IMR-90 (cell line): Measurements from ENCODE around the gene PPP6R3. TPM values are rescaled to one million over a fixed set of nuclear protein-coding genes. Genes with fewer than 3 reads are reported as not detected.

ENCODE experiments used
- ATAC-seq: fragments of 200-7000 bp; cut with Tn5 transposase; 2 replicates; pipeline ENCODE4 v1.9.1; 2020; ENCODE audit warnings: low read depth, mild to moderate bottlenecking, moderate library complexity
- BruUV-seq: library from RNA; stranded (reverse); fragments of 400-500 nt; replicated peaks from 2 replicates; lab custom pipeline; 2021; lab: Mats Ljungman, UMichigan
- CTCF ChIA-PET: fragments of 300-600 bp; formaldehyde crosslinking; extraction: SDS; loops from one replicate; lab custom pipeline; 2021; ENCODE audit warnings: antibody characterized with exemption; lab: Yijun Ruan, JAX
- POLR2A ChIA-PET: fragments of 300-600 bp; sonication (Branson Sonifier 250); formaldehyde crosslinking; loops from one replicate; lab custom pipeline; 2022; ENCODE audit warnings: antibody characterized with exemption; ENCODE audit not compliant: unreplicated experiment; lab: Charles Lee
- DNase-seq: peaks from one replicate; pipeline ENCODE4 v3.0.0; 2013
- H2AFZ ChIP-seq: replicated peaks from 2 replicates; pipeline ENCODE3; 2013; ENCODE audit warnings: low read length, mild to moderate bottlenecking; ENCODE audit not compliant: poor library complexity
- H2AK5ac ChIP-seq: 2 replicates; pipeline ENCODE4 v1.6.1; 2013; ENCODE audit warnings: low read depth, low read length, inconsistent platforms
- H2AK9ac ChIP-seq: replicated peaks from 2 replicates; pipeline ENCODE3; 2013; ENCODE audit warnings: mild to moderate bottlenecking, low read depth, low read length, moderate library complexity; ENCODE audit not compliant: poor library complexity
- H2BK120ac ChIP-seq: 2 replicates; pipeline ENCODE4 v1.6.1; 2013; ENCODE audit warnings: low read depth, low read length, inconsistent platforms
- H2BK15ac ChIP-seq: 3 replicates; pipeline ENCODE4 v1.6.1; 2013; ENCODE audit warnings: low read depth, low read length, inconsistent platforms
- H2BK20ac ChIP-seq: 2 replicates; pipeline ENCODE4 v1.6.1; 2013; ENCODE audit warnings: low read depth, mild to moderate bottlenecking, inconsistent platforms, low read length, moderate library complexity
- H2BK5ac ChIP-seq: 2 replicates; pipeline ENCODE4 v1.6.1; 2013; ENCODE audit warnings: mild to moderate bottlenecking, low read depth, low read length, inconsistent platforms; ENCODE audit not compliant: poor library complexity, severe bottlenecking
- H3K14ac ChIP-seq: replicated peaks from 2 replicates; pipeline ENCODE4 v1.6.1; 2013; ENCODE audit warnings: low read depth, low read length, inconsistent platforms
- H3K18ac ChIP-seq: 2 replicates; pipeline ENCODE4 v1.6.1; 2013; ENCODE audit warnings: low read depth, low read length, control low read depth
- H3K23ac ChIP-seq: 2 replicates; pipeline ENCODE4 v1.6.1; 2013; ENCODE audit warnings: low read depth, low read length, inconsistent platforms
- H3K27ac ChIP-seq: 2 replicates; pipeline ENCODE4 v1.5.1; 2013; ENCODE audit warnings: mild to moderate bottlenecking, control low read depth, low read length; ENCODE audit not compliant: insufficient read depth
- H3K27me3 ChIP-seq: 2 replicates; pipeline ENCODE4 v1.6.1; 2013; ENCODE audit warnings: low read length; ENCODE audit not compliant: control insufficient read depth, insufficient read depth
- H3K36me3 ChIP-seq: 2 replicates; pipeline ENCODE4 v1.6.1; 2013; ENCODE audit warnings: low read length, mixed read lengths; ENCODE audit not compliant: control insufficient read depth, insufficient read depth
- H3K4ac ChIP-seq: 2 replicates; pipeline ENCODE4 v1.6.1; 2013; ENCODE audit warnings: low read depth, low read length, inconsistent platforms
- H3K4me1 ChIP-seq: 2 replicates; pipeline ENCODE4 v1.6.1; 2013; ENCODE audit warnings: low read length, mixed read lengths; ENCODE audit not compliant: control insufficient read depth, insufficient read depth
- H3K4me2 ChIP-seq: 2 replicates; pipeline ENCODE4 v1.6.1; 2013; ENCODE audit warnings: low read depth, mild to moderate bottlenecking, control low read depth, low read length, moderate library complexity
- H3K4me3 ChIP-seq: 2 replicates; pipeline ENCODE4 v1.5.1; 2013; ENCODE audit warnings: low read depth, mild to moderate bottlenecking, control low read depth, low read length, moderate library complexity; ENCODE audit not compliant: insufficient read depth
- H3K56ac ChIP-seq: 2 replicates; pipeline ENCODE4 v1.6.1; 2013; ENCODE audit warnings: low read length, inconsistent platforms; ENCODE audit not compliant: insufficient read depth; ENCODE audit errors: extremely low read depth
- H3K79me1 ChIP-seq, 2 experiments: 2 replicates each; pipeline ENCODE4 v1.6.1; 2013; ENCODE audit warnings: low read length in 2 of 2, inconsistent platforms in 1 of 2, low read depth in 1 of 2
- H3K9ac ChIP-seq: 2 replicates; pipeline ENCODE4 v1.6.1; 2013; ENCODE audit warnings: low read depth, low read length, control low read depth
- H3K9me1 ChIP-seq: 2 replicates; pipeline ENCODE4 v1.6.1; 2013; ENCODE audit warnings: low read length, inconsistent platforms; ENCODE audit not compliant: insufficient read depth
- H3K9me3 ChIP-seq: 2 replicates; pipeline ENCODE4 v1.6.1; 2013; ENCODE audit warnings: low read length; ENCODE audit not compliant: control insufficient read depth, insufficient read depth
- H4K20me1 ChIP-seq: 2 replicates; pipeline ENCODE4 v1.6.1; 2013; ENCODE audit warnings: low read length, inconsistent platforms; ENCODE audit not compliant: insufficient read depth
- H4K5ac ChIP-seq: 2 replicates; pipeline ENCODE4 v1.6.1; 2013; ENCODE audit warnings: mild to moderate bottlenecking, low read depth, low read length, control low read depth
- H4K8ac ChIP-seq, 2 experiments: 2 replicates each; pipeline ENCODE4 v1.6.1; 2013; ENCODE audit warnings: low read depth in 2 of 2, low read length in 2 of 2, control low read depth in 1 of 2, inconsistent platforms in 1 of 2
- H4K91ac ChIP-seq: 2 replicates; pipeline ENCODE4 v1.6.1; 2013; ENCODE audit warnings: low read depth, low read length, inconsistent platforms; ENCODE audit not compliant: insufficient read depth
- CEBPB ChIP-seq: IDR thresholded peaks from 2 replicates; pipeline ENCODE4 v1.6.1; 2012; ENCODE audit warnings: low read depth, low read length, improper control_type of control experiment
- CHD1 ChIP-seq: IDR thresholded peaks from 2 replicates; pipeline ENCODE4 v1.6.1; 2012; ENCODE audit warnings: low read depth, low read length, improper control_type of control experiment
- CTCF ChIP-seq: conservative IDR thresholded peaks from 2 replicates; pipeline ENCODE4 v1.5.1; 2012; ENCODE audit warnings: mild to moderate bottlenecking, low read depth, low read length, improper control_type of control experiment
- ELK1 ChIP-seq: fragments of 150-350 bp; IDR thresholded peaks from 2 replicates; pipeline ENCODE4 v1.6.1; 2016; ENCODE audit warnings: low read depth, mild to moderate bottlenecking, low read length, moderate library complexity, borderline replicate concordance
- FOS ChIP-seq: fragments of 150-350 bp; IDR thresholded peaks from 2 replicates; pipeline ENCODE4 v1.6.1; 2016; ENCODE audit warnings: low read depth, low read length
- MAFK ChIP-seq: IDR thresholded peaks from 2 replicates; pipeline ENCODE4 v1.6.1; 2012; ENCODE audit warnings: low read depth, low read length, improper control_type of control experiment
- MAZ ChIP-seq: IDR thresholded peaks from 2 replicates; pipeline ENCODE4 v1.6.1; 2012; ENCODE audit warnings: low read depth, mild to moderate bottlenecking, low read length, improper control_type of control experiment, moderate library complexity, borderline replicate concordance
- MXI1 ChIP-seq: IDR thresholded peaks from 2 replicates; pipeline ENCODE4 v1.6.1; 2012; ENCODE audit warnings: low read depth, mild to moderate bottlenecking, low read length, moderate library complexity, borderline replicate concordance
- NFE2L2 ChIP-seq: fragments of 150-350 bp; IDR thresholded peaks from 2 replicates; pipeline ENCODE4 v1.6.1; 2016; ENCODE audit warnings: low read depth, mild to moderate bottlenecking, low read length
- POLR2A ChIP-seq: IDR thresholded peaks from 2 replicates; pipeline ENCODE4 v1.6.1; 2012; ENCODE audit warnings: mild to moderate bottlenecking, low read depth, low read length
- RAD21 ChIP-seq: IDR thresholded peaks from 2 replicates; pipeline ENCODE4 v1.6.1; 2012; ENCODE audit warnings: low read length, improper control_type of control experiment
- RCOR1 ChIP-seq: IDR thresholded peaks from 2 replicates; pipeline ENCODE4 v1.6.1; 2012; ENCODE audit warnings: mild to moderate bottlenecking, low read length, improper control_type of control experiment; ENCODE audit not compliant: insufficient replicate concordance
- RFX5 ChIP-seq: IDR thresholded peaks from 2 replicates; pipeline ENCODE4 v1.8.0; 2012; ENCODE audit warnings: low read depth, mild to moderate bottlenecking, low read length, moderate library complexity
- SMC3 ChIP-seq: fragments of 150-350 bp; IDR thresholded peaks from 2 replicates; pipeline ENCODE4 v1.6.1; 2016; ENCODE audit warnings: low read depth, mild to moderate bottlenecking, antibody characterized with exemption, low read length, moderate library complexity
- USF2 ChIP-seq: fragments of 150-350 bp; IDR thresholded peaks from 2 replicates; pipeline ENCODE4 v1.6.1; 2017; ENCODE audit warnings: mild to moderate bottlenecking, antibody characterized with exemption, low read length, low read depth
- WGBS, 2 experiments: methylation state at CpG; one replicate each; pipeline versions ENCODE4 v1.1.5 to v1.1.7; 2013; ENCODE audit warnings: missing lambda C conversion rate in 2 of 2; ENCODE audit not compliant: insufficient read length in 1 of 2; ENCODE audit errors: extremely low coverage in 2 of 2; 5-methylcytosine and 5-hydroxymethylcytosine counted together
- dilution Hi-C: fragments of 300-500 bp; cut with HindIII; formaldehyde crosslinking; loops from one replicate; pipeline ENCODE4 v1.14.3; 2018; ENCODE audit warnings: low sequenced_read_pairs; ENCODE audit not compliant: unreplicated experiment
- in situ Hi-C: fragments of 300-500 bp; cut with MboI; formaldehyde crosslinking; loops from 3 replicates; pipeline ENCODE4 v1.14.3; 2019; ENCODE audit warnings: low sequenced_read_pairs, inconsistent platforms, mixed read lengths
- intact Hi-C: fragments of 100-400 bp; cut with micrococcal nuclease; formaldehyde crosslinking; loops from 2 replicates; pipeline ENCODE4 v1.10.0; 2022
- polyA plus RNA-seq, 3 experiments: library from polyadenylated mRNA; depleted of rRNA; stranded (reverse); fragments of >200 nt; gene quantifications; 2 replicates each; pipeline ENCODE4 v1.2.3, GENCODE V29; 2012; ENCODE audit warnings: low replicate concordance in 1 of 3
- total RNA-seq: library from RNA; depleted of rRNA; stranded (reverse); fragments of >200 nt; gene quantifications from 2 replicates; pipeline ENCODE4 v1.2.3, GENCODE V29; 2012

PPP6R3 gene
- total and polyA plus RNA-seq, 2 of the 4 experiments (the other 2 are of a cell fraction), result 29.0 to 123 TPM

DNA sequence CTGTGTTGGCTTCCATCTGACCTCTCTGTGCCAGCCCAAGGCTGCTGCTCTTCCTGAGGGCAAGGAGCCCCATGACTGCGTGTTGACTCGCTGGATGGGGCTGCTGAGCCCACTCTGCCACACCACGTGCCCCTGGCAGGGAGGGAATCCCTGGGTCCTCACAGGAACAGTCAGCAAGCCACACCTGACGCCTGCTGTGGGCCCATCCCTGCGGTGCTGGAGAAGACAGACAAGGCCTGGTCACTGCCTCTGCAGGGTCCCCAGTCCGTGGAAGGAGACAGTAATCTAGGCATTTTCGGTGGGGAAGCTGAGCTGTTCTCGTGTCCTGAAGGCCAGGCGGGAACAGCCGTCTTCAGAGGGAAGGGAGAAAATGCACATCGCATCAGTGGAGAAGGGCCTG, 10.6 kb upstream of the PPP6R3 start:
- H4K91ac ChIP-seq, result no peak overlapping the region
- dilution Hi-C loops, result no loop called here
- H2AK9ac ChIP-seq, result peak overlapping the region; percentile 55
- no peaks in the 10 kb centered on the region for H4K20me1 ChIP-seq
- CTCF ChIA-PET, result no interaction called here
- no peaks in the 10 kb centered on the region for H3K27me3 ChIP-seq
- no peak overlapping the region for H3K4me3 ChIP-seq
- no peak overlapping the region for H4K5ac ChIP-seq
- intact Hi-C loops, result loop anchor here (5.0 kb wide), 1 partner anchor 138 kb away; the partner anchor contains the start of gene LRP5
- H2BK120ac ChIP-seq, result no peak overlapping the region
- no peaks in the 10 kb centered on the region for H3K79me1 ChIP-seq
- no peak overlapping the region for H2AK5ac ChIP-seq
- no peak overlapping the region for H3K14ac ChIP-seq
- no peak overlapping the region for H2AFZ ChIP-seq
- no peak overlapping the region for H4K8ac ChIP-seq
- H3K4ac ChIP-seq, result no peak overlapping the region
- H2BK20ac ChIP-seq, result no peak overlapping the region
- H3K9ac ChIP-seq, result no peak overlapping the region
- no TSS peak for BruUV-seq
- H3K9me1 ChIP-seq, result no peaks in the 10 kb centered on the region
- no peak overlapping the region for H2BK15ac ChIP-seq
- H3K4me2 ChIP-seq, result no peak overlapping the region
- POLR2A ChIA-PET, result no interaction called here
- no peak overlapping the region for H2BK5ac ChIP-seq
- no peak for DNase-seq
- no peak for ATAC-seq
- no peaks in the 10 kb centered on the region for H3K4me1 ChIP-seq
- no peaks in the 10 kb centered on the region for H3K9me3 ChIP-seq
- no peak overlapping the region for H3K56ac ChIP-seq
- H3K18ac ChIP-seq, result no peak overlapping the region
- peaks cover 15% of the 10 kb centered on the region for H3K36me3 ChIP-seq
- no peak for TF ChIP-seq ELK1
- TF ChIP-seq RCOR1, result no peak
- TF ChIP-seq POLR2A, result no peak
- no peak for TF ChIP-seq NFE2L2
- no peak for TF ChIP-seq CEBPB
- TF ChIP-seq SMC3, result no peak
- no peak for TF ChIP-seq FOS
- TF ChIP-seq CHD1, result no peak
- TF ChIP-seq RFX5, result no peak
- TF ChIP-seq USF2, result no peak
- no peak for TF ChIP-seq CTCF
- TF ChIP-seq MAFK, result no peak
- TF ChIP-seq MAZ, result no peak
- TF ChIP-seq RAD21, result no peak
- TF ChIP-seq MXI1, result no peak
- 96% methylated on average over 7 of the region's 11 CpGs; no CpG with 5 or more reads in 1 of the 2 experiments for WGBS, 2 experiments
- no peak overlapping the region for H3K23ac ChIP-seq
- in situ Hi-C loops, result loop anchor here (5.0 kb wide), 1 partner anchor 188 kb away; no protein-coding TSS in a partner anchor
- no peak overlapping the region for H3K27ac ChIP-seq
